K562 (cell line): Measurements from ENCODE around the gene TTC28.

Experiments
- NCOA2 ChIP-seq, 2 experiments: fragments of 450-650 bp; IDR thresholded peaks; 2 replicates each; pipeline ENCODE4 v1.6.1; 2018; ENCODE audit warnings: mild to moderate bottlenecking in 2 of 2, moderate library complexity in 1 of 2; ENCODE audit not compliant: partially characterized antibody in 2 of 2
- PRDM10 ChIP-seq: fragments of 450-650 bp; IDR thresholded peaks from 2 replicates; pipeline ENCODE4 v1.6.1; 2018; ENCODE audit not compliant: partially characterized antibody
- SP1 ChIP-seq: sonication (generic); formaldehyde crosslinking; IDR thresholded peaks from 2 replicates; pipeline ENCODE4 v1.8.1; 2022; ENCODE audit warnings: mild to moderate bottlenecking, missing genetic modification reagents
- TCF7 ChIP-seq: sonication (generic); IDR thresholded peaks from 2 replicates; pipeline ENCODE4 v1.6.1; 2016; ENCODE audit warnings: antibody characterized with exemption, borderline replicate concordance
- U2AF2 ChIP-seq: fragments of 200-400 bp; formaldehyde crosslinking; optimal IDR thresholded peaks from 2 replicates; pipeline ENCODE3; 2017; ENCODE audit warnings: low read depth, mild to moderate bottlenecking, low read length
- ZFP1 ChIP-seq: fragments of 450-650 bp; formaldehyde crosslinking; IDR thresholded peaks from 2 replicates; pipeline ENCODE4 v1.4.0; 2020; ENCODE audit warnings: mild to moderate bottlenecking, mixed read lengths
- ZNF583 ChIP-seq: fragments of 250-450 bp; sonication (Bioruptor Pico); IDR thresholded peaks from 2 replicates; pipeline ENCODE4 v1.4.0; 2020

GRCh38 chr22:28001171-28001835, 678.3 kb downstream of the TTC28 start:
- TF ChIP-seq NCOA2 (IDR thresholded peaks at IDR 0.05; ENCODE audit: partially characterized antibody in 2 of 2): no peak
- TF ChIP-seq ZNF583: no peak
- TF ChIP-seq TCF7: no peak
- TF ChIP-seq PRDM10: no peak
- no peak for TF ChIP-seq U2AF2
- no peak for TF ChIP-seq ZFP1 (CRISPR knock-in tag)
- no peak for TF ChIP-seq SP1 (CRISPR knock-in tag)
